ENCODE data around the gene APOM.

APOM gene

DNA sequence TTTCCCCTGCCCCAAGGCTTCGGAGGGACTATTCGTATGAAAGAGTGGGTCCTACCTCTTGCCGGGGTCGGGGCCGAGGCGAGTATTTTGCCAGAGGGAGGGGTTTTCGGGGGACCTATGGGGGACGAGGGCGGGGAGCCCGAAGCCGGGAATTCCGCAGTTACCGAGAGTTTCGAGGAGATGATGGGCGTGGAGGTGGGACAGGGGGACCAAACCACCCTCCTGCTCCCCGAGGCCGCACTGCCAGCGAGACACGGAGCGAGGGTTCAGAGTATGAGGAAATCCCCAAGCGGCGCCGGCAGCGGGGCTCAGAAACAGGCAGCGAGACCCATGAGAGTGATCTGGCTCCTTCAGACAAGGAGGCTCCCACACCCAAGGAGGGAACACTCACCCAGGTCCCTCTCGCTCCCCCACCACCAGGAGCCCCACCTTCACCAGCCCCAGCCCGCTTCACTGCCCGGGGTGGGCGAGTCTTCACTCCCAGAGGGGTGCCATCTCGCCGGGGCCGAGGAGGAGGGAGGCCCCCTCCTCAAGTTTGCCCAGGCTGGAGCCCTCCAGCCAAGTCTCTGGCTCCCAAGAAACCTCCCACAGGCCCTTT, 23.9 kb upstream of the APOM start:
- no peak for DNase-seq

DNA sequence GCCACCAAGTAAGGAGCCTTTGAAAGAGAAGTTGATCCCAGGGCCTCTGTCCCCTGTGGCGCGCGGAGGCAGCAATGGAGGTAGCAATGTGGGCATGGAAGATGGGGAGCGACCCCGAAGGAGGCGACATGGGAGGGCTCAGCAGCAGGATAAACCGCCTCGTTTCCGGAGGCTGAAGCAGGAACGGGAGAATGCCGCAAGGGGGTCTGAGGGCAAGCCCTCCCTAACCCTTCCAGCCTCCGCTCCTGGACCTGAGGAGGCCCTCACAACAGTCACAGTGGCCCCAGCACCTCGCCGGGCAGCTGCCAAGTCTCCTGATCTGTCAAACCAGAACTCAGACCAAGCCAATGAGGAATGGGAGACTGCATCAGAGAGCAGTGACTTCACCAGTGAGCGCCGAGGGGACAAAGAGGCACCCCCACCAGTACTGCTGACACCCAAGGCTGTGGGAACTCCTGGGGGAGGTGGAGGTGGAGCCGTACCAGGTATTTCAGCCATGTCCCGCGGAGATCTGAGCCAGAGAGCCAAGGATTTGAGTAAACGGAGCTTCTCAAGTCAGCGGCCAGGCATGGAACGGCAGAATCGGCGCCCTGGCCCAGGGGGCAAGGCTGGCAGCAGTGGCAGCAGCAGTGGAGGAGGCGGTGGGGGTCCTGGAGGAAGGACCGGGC, 23.3 kb upstream of the APOM start:
- DNase-seq = no peak

DNA sequence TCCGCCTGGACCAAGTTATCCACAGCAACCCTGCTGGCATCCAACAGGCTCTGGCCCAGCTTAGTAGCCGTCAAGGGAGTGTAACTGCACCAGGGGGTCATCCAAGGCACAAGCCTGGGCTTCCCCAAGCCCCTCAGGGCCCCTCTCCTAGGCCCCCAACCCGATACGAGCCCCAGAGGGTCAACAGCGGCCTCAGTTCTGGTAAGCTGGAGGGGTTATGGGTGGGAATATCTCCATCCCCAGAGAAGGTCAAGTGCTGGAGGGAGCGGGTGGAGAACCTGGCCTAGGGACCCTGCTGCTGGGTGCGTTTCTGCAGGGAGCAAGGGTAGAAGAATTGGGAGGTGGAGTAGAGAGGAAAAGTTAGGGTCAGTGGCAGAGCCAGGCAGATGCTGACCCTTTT, 22.2 kb upstream of the APOM start:
- DNase-seq = no peak

- no peak for DNase-seq
Observed at GRCh38 chr6:31634131-31634530, 21.6 kb upstream of the APOM start.

GRCh38 chr6:31634969-31635575, 20.6 kb upstream of the APOM start:
- no peak for DNase-seq

GRCh38 chr6:31636698-31637596, 18.7 kb upstream of the APOM start:
- DNase-seq = no peak

- DNase-seq = no peak
Observed at GRCh38 chr6:31639043-31639442, 16.7 kb upstream of the APOM start.

DNA sequence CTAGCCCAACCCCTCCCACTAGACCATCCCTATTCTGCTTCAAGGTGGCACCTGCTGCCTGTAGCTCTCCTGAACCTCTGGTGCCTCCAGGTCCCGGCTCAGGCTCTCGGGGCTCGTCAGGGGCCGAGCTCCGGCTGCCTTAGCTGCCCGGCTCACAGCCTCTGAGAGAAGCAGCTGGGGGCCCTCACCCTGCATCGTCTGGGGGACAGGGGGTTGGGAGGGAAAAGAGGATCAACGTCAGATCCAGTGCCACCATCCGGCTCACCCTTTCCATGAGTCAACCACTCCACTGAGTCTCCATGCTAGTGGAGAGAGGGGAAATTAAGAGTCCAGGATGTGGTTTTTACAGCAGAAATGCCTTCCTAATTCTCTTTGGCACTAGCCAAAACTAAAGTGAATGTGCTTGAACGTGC, 16.2 kb upstream of the APOM start:
- DNase-seq = no peak

DNA sequence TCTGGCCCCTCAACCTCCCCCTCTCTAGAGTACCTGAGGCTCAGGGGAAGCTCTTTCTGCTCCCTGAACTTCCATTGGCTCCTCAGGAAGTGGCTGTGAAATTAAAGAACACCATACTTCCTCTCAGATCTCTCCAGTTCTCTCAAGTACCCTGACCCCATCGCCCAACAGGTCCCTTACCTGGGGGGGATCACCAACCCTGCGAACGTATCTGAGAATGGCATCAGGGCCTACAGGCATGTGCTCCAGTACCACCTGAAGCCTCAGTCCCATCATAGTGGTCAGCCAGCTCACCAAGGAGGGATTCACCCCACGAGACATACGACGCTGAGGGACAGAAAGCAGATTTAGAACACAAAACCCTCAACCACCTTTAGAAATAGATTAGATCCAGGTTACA, 15.1 kb upstream of the APOM start:
- DNase-seq = no peak

DNA sequence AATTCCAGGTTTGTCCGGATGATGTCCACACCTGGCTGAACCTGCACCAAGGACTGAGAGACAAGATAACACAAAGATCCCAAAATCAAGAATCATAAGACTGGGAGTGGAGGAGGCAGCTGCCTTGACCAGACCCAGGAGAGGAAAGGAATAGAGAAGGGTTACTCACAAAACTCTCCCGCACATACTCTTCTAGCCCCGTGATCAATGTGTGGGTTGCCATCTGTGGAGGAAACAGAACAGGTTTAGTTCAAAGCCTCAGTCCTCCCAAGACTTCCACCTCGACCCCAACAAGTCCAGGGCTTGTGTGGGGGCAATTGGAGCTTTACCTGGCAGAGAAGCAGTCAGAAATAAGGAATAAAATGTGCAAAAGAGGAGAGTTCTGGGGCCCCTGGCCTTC, 14.3 kb upstream of the APOM start:
- DNase-seq = no peak

DNA sequence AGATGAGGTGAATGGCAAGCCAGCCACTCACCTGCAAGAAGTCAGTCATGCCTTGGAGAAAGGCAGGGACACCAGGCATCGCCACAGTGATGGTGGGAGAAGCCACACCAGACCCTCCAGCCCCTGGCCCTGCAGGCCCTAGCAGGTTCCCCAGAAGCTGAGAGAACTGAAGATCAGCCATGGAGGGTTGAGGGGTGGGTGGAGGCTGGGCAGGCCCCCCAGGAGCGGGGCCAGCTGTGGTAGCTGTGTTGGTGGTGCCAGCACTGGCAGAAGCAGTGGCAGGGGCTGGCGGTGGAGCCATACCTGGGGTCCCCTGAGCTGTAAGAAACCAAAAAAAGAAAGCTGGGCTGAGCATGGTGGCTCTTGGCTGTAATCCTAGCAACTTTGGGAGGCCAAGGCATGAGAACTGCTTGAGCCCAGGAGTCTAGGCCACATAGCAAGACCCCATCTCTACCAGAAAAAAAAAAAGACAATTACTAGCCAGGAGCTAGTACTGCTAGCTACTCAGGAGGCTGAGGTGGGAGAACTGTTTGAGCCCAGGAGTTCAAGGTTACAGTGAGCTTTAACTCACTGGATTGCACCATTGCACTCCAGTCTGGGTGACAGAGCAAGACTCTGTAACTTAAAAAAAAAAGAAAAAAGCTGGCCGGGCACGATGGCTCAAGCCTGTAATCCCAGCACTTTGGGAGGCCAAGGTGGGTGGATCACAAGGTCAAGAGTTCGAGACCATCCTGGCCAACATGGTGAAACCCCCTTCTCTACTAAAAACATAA, 12.7 kb upstream of the APOM start:
- DNase-seq = no peak

GRCh38 chr6:31643818-31644454, 11.8 kb upstream of the APOM start:
- no peak for DNase-seq

GRCh38 chr6:31645325-31645724, 10.4 kb upstream of the APOM start:
- DNase-seq = no peak

DNA sequence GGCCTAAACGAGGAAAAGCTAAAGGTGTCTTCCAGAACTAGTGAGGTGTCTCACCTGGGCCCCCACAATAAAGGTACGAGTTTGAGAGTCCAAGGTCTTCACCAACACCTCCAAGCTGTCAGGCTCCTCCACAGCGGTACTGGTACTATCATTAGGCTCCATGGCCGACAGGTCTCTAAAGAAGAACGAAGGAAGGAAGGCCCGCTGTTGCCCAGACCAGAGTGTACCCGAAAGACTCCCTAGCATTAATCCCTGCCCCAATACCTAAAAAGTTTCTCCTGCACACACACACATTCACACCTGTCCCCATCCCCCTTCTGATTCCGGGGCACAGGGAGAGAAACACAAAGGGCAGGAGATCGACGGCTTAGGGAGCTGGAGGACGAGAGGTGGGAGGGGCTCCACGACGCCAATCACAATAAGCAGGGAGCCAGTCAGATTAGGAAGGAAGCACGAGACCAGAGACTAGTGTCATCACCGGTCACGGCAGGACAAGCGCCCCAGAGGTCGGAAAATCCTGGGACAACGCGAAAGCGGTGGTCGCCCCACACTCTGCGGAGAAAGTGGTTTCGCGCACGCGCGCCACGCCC, 4.0 kb upstream of the APOM start:
- no peak for DNase-seq

DNA sequence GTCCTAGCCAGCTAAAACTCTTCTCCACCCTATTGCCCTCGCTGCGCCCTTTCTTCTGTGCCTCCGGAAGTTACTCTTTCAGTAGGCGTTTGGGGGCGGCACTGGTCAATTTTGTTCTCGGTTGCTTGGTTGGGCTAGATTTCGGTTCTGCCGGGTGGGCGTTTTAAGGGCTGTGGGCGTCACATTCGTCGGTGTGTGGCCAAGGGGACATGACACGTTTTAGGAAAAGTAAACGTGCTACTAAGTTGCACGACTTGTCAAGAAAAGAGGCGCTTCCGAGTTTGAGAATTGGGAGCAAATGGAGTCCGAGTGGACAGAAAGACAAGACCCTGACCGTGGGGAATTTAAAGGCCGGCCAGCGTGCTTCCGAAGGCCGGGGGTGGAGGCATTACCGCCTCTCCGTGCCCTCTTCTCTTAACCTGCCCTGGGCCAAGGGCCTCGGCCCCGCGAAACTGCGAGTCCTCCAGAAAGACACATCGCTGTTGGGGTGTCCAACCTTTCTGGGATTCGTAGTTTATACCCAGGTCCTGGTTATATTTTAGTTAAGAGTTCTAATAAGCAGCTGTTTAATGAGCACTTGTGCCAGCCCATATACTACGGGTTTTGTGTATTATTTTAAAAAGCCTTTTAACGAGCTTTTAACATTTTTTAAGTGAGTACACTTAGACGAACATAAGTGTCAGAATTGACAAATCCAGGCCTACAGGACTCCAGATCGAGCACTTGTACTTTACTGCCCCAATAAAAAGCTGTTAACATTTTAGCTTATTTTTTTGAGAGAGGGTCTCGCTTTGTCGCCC, 2.6 kb upstream of the APOM start:
- DNase-seq = no peak

GRCh38 chr6:31654574-31655348, 933 bp upstream of the APOM start:
- DNase-seq = no peak

- DNase-seq = no peak
Observed at GRCh38 chr6:31657406-31658157, 1.9 kb downstream of the APOM start.

DNA sequence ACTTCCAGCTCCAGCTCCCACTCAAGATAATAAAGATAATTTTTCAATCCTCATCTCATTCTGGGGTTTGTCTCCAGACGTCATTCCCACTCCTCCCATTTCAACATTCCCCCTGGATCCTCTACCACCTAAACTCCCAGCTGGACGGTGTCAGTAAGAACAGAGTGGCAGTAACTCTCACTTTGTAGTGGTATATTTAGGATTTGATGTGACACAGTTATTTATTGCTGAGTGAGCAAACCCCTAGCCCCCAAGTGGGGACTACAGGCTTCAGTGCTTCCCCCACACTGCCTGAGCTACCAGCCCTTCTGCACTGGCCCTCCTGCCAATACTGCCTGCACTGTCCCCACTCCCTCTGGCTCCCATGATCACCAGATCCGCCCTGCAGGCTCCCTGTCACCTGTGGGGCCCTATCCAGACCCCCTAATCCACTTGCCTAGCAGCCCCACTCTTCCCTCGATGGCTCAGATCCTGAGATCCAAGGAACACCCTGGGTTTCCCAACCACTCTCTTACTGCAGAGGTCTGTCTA, 2.5 kb downstream of the APOM start:
- DNase-seq = no peak

DNA sequence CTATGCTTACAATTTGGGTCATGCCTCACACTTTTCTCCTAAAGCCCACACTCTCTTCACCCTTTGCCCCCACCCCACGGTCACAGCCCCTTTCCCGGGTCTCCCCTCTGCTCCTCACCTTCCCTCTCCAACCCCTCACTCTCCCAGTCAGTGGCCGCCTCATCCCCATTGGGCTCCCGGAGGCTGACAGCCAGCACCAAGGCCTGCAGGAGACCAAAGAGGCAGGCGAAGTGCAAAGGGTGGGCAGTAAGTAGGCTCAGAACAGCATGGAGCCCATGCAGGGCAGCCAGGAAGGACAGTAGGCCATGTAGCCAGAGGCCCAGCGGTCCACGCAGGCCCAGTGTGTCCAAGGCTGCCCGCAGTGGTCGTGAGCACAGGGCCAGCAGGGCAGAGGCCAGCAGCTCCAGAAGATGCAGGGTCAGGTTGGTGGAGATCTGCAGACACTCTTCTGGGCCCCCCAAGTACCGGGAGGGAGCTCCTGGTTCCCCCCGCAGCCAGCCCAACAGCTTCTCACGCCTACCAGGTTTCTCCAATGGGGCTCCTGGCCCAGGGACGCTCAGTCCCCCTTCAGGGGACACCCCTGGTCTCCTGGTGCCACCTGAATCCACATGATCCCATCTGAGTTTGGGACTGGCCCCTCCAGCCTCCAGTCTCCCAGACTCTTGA, 3.4 kb downstream of the APOM start:
- no peak for DNase-seq

All from activated T-cell treated with anti-CD3 and anti-CD28 coated beads, Interleukin-2, amount 50 U/mL, for 1 hour (primary cell).